A549 (cell line): ENCODE results near the gene SF3B5. TPM values are rescaled to one million over a fixed set of nuclear protein-coding genes. Genes with fewer than 3 reads are reported as not detected.
"Not testable (repeated sequence)": the region's sequence is repeated elsewhere in the genome, so short reads cannot be mapped to it uniquely, and the experiment has no call there.

Experiments
- ATAC-seq, 2 experiments: fragments of 200-7000 bp in 1 of 2; fragments of >200 bp in 1 of 2; cut with Nextera tagmentation in 1 of 2; cut with Tn5 transposase in 1 of 2; 3 replicates each; pipeline versions ENCODE4 v1.8.0 to v1.9.1; 2018 to 2020; ENCODE audit warnings: mild to moderate bottlenecking in 1 of 2, moderate library complexity in 1 of 2
- CTCF ChIA-PET: fragments of 300-600 bp; sonication (Branson Sonifier 250); formaldehyde crosslinking; extraction: SDS; loops from one replicate; lab custom pipeline; 2021; ENCODE audit warnings: antibody characterized with exemption, inconsistent platforms; lab: Yijun Ruan, JAX
- POLR2A ChIA-PET: fragments of 350-600 bp; formaldehyde crosslinking; extraction: SDS; loops from one replicate; lab custom pipeline; 2021; ENCODE audit warnings: antibody characterized with exemption, inconsistent platforms; lab: Yijun Ruan, JAX
- DNase-seq, 2 experiments: peaks; one replicate each; pipeline versions ENCODE4 v3.0.0 to v3.0.0-alpha.2; 2011 to 2016; ENCODE audit warnings: low read depth in 1 of 2, low spot score in 1 of 2
- FAIRE-seq: peaks from 2 replicates; lab custom pipeline; 2011; peaks lifted over from hg19 to GRCh38; lab: Jason Lieb, UNC
- H3K27ac ChIP-seq, 2 experiments: fragments of >200 bp; sonication (Bioruptor Twin); formaldehyde crosslinking; 3 replicates each; pipeline ENCODE4 v1.5.1; 2016 to 2017
- H3K4me1 ChIP-seq: fragments of >200 bp; sonication (Bioruptor Twin); formaldehyde crosslinking; 3 replicates; pipeline ENCODE4 v1.6.1; 2016
- H3K4me2 ChIP-seq: fragments of >200 bp; sonication (Bioruptor Twin); formaldehyde crosslinking; 3 replicates; pipeline ENCODE4 v1.6.1; 2016
- H3K4me3 ChIP-seq: fragments of >200 bp; sonication (Bioruptor Twin); formaldehyde crosslinking; 3 replicates; pipeline ENCODE4 v1.5.1; 2016
- H3K9me3 ChIP-seq: fragments of >200 bp; sonication (Bioruptor Twin); formaldehyde crosslinking; 3 replicates; pipeline ENCODE4 v1.6.1; 2016
- CBX8 ChIP-seq: fragments of 200-600 bp; sonication (generic); IDR thresholded peaks from 2 replicates; pipeline ENCODE4 v1.6.1; 2016
- CEBPB ChIP-seq, 2 experiments: fragments of >200 bp in 1 of 2; sonication (Bioruptor Twin) in 1 of 2; formaldehyde crosslinking in 1 of 2; IDR thresholded peaks; 2 replicates each; pipeline ENCODE4 v1.6.1; 2012 to 2016
- EHMT2 ChIP-seq: fragments of 200-600 bp; sonication (generic); IDR thresholded peaks from 2 replicates; pipeline ENCODE4 v1.6.1; 2016; ENCODE audit warnings: antibody characterized with exemption, low read depth, mild to moderate bottlenecking, moderate library complexity
- EP300 ChIP-seq, 2 experiments: fragments of >200 bp; sonication (Bioruptor Twin); formaldehyde crosslinking; IDR thresholded peaks; 2 replicates in 1 of 2; 3 replicates in 1 of 2; pipeline ENCODE4 v1.6.1; 2016 to 2017
- FOSB ChIP-seq: fragments of 250-450 bp; sonication (Bioruptor Pico); IDR thresholded peaks from 2 replicates; pipeline ENCODE4 v1.5.0; 2020; ENCODE audit warnings: mild to moderate bottlenecking, moderate library complexity
- HDAC2 ChIP-seq: fragments of 200-600 bp; sonication (generic); IDR thresholded peaks from 2 replicates; pipeline ENCODE4 v1.6.1; 2016
- HOXB13 ChIP-seq: fragments of 250-450 bp; sonication (Bioruptor Pico); IDR thresholded peaks from 2 replicates; pipeline ENCODE4 v1.5.0; 2020; ENCODE audit warnings: low read depth, mild to moderate bottlenecking, moderate library complexity
- HOXB5 ChIP-seq: fragments of 250-450 bp; sonication (Bioruptor Pico); IDR thresholded peaks from 2 replicates; pipeline ENCODE4 v1.5.0; 2020; ENCODE audit warnings: mild to moderate bottlenecking, moderate library complexity
- JUN ChIP-seq, 2 experiments: fragments of >200 bp; sonication (Bioruptor Twin); formaldehyde crosslinking; IDR thresholded peaks; 2 replicates in 1 of 2; 3 replicates in 1 of 2; pipeline ENCODE4 v1.6.1; 2016 to 2017
- KDM5A ChIP-seq: fragments of 200-600 bp; sonication (generic); IDR thresholded peaks from 2 replicates; pipeline ENCODE4 v1.6.1; 2016; ENCODE audit warnings: antibody characterized with exemption, mild to moderate bottlenecking
- MAFK ChIP-seq: fragments of 450-650 bp; IDR thresholded peaks from 2 replicates; pipeline ENCODE4 v1.6.1; 2014; ENCODE audit not compliant: partially characterized antibody
- MAX ChIP-seq: IDR thresholded peaks from 2 replicates; pipeline ENCODE4 v1.6.1; 2012
- MYC ChIP-seq: IDR thresholded peaks from 2 replicates; pipeline ENCODE4 v1.6.1; 2012; ENCODE audit warnings: mild to moderate bottlenecking, inconsistent platforms, low read length, improper control_type of control experiment, borderline replicate concordance
- NPAS2 ChIP-seq: fragments of 250-450 bp; sonication (Bioruptor Pico); IDR thresholded peaks from 2 replicates; pipeline ENCODE4 v1.8.0; 2022; ENCODE audit warnings: mild to moderate bottlenecking, moderate library complexity, borderline replicate concordance
- PHF8 ChIP-seq: fragments of 200-600 bp; sonication (generic); IDR thresholded peaks from 2 replicates; pipeline ENCODE4 v1.6.1; 2016; ENCODE audit warnings: low read depth, mild to moderate bottlenecking, antibody characterized with exemption, moderate library complexity, borderline replicate concordance
- RCOR1 ChIP-seq: fragments of 150-350 bp; IDR thresholded peaks from 2 replicates; pipeline ENCODE4 v1.6.1; 2014; ENCODE audit warnings: antibody characterized with exemption, low read length, low read depth
- RNF2 ChIP-seq: fragments of 200-600 bp; sonication (generic); IDR thresholded peaks from 2 replicates; pipeline ENCODE4 v1.6.1; 2016; ENCODE audit warnings: low read depth, mild to moderate bottlenecking, antibody characterized with exemption, moderate library complexity, borderline replicate concordance
- SREBF2 ChIP-seq: fragments of 450-650 bp; IDR thresholded peaks from 2 replicates; pipeline ENCODE4 v1.6.1; 2014; ENCODE audit warnings: mild to moderate bottlenecking, moderate library complexity
- TFCP2L1 ChIP-seq: fragments of 250-450 bp; sonication (Bioruptor Pico); IDR thresholded peaks from 2 replicates; pipeline ENCODE4 v1.5.0; 2021; ENCODE audit warnings: mild to moderate bottlenecking
- USF2 ChIP-seq: fragments of 450-650 bp; IDR thresholded peaks from 2 replicates; pipeline ENCODE4 v1.6.1; 2014; ENCODE audit warnings: antibody characterized with exemption
- ZC3H11A ChIP-seq: fragments of 450-650 bp; IDR thresholded peaks from 2 replicates; pipeline ENCODE4 v1.6.1; 2014; ENCODE audit warnings: antibody characterized with exemption, mild to moderate bottlenecking
- ZNF302 ChIP-seq: fragments of 250-450 bp; sonication (Bioruptor Pico); IDR thresholded peaks from 2 replicates; pipeline ENCODE4 v1.9.0; 2021; ENCODE audit warnings: inconsistent platforms, mild to moderate bottlenecking, moderate library complexity
- WGBS: methylation state at CpG from one replicate; pipeline ENCODE4 v1.1.6; 2017; ENCODE audit errors: missing lambda C conversion rate; 5-methylcytosine and 5-hydroxymethylcytosine counted together
- polyA plus RNA-seq, 4 experiments: library from polyadenylated mRNA; depleted of rRNA in 3 of 4; stranded (reverse); fragments of >200 nt; fragmentation: RNase III in 1 of 4; extraction: RNeasy Plus Mini Kit Qiagen cat#74134 plus additional on column Dnase treatment in 1 of 4; gene quantifications; 2 replicates in 3 of 4; 3 replicates in 1 of 4; pipeline ENCODE4 v1.2.3, GENCODE V29; 2011 to 2017

Gene SF3B5
- polyA plus RNA-seq, 2 of the 4 experiments (the other 2 are of a cell fraction), result 159 to 164 TPM

- TF ChIP-seq PHF8, result no peak
Measured at GRCh38 chr6:144083172-144083571, 12.2 kb downstream of the SF3B5 start (continued).

GRCh38 chr6:144082412-144082811 lies 13.0 kb downstream of the SF3B5 start:
- POLR2A ChIA-PET, DNase-seq, FAIRE-seq, CTCF ChIA-PET, H3K4me2 ChIP-seq, H3K27ac ChIP-seq, H3K4me3 ChIP-seq, ATAC-seq, H3K4me1 ChIP-seq, H3K9me3 ChIP-seq: not testable (repeated sequence)
- 96% methylated on average over 3 of the region's 3 CpGs for WGBS

- Histone ChIP-seq H3K4me1 (no peaks in the 10 kb centered on the region), H3K4me2 (no peak overlapping the region), H3K4me3 (no peak overlapping the region), H3K9me3 (no peaks in the 10 kb centered on the region)
- no peak for ATAC-seq
- POLR2A ChIA-PET, result no interaction called here
- TF ChIP-seq MAFK (peak; percentile 79), CEBPB (IDR thresholded peaks at IDR 0.05) (no peak)
- TF ChIP-seq, all 56 proteins: peak for 1
- no peak for DNase-seq
- WGBS, result 52% methylated on average over 2 of the region's 2 CpGs
- FAIRE-seq, result no peak
- CTCF ChIA-PET, result no interaction called here
- H3K27ac ChIP-seq, result no peak overlapping the region
Measured at GRCh38 chr6:144077871-144078270, 17.5 kb downstream of the SF3B5 start.

- CTCF ChIA-PET, result interaction anchor here (1.9 kb wide), 1 partner anchor 9 kb away, joined by 4 read pairs; no protein-coding TSS in a partner anchor
- 42% methylated on average over 1 of the region's 1 CpG for WGBS
- POLR2A ChIA-PET, result no interaction called here
Measured at GRCh38 chr6:144075875-144076274, 19.5 kb downstream of the SF3B5 start.

GRCh38 chr6:144075187-144075586 lies 20.2 kb downstream of the SF3B5 start:
- TF ChIP-seq ZNF302 (CRISPR knock-in tag) (no peak), CBX8 (no peak), FOSB (no peak), HDAC2 (no peak), ZC3H11A (no peak), SREBF2 (no peak)
- TF ChIP-seq, all 56 proteins: peak for 0
- ChIA-PET POLR2A (no interaction called here), CTCF (interaction anchor here (1.9 kb wide), 1 partner anchor 9 kb away, joined by 4 read pairs; no protein-coding TSS in a partner anchor)
- no peak for FAIRE-seq
- ATAC-seq, result no peak
- Histone ChIP-seq H3K4me2 (no peak overlapping the region), H3K27ac (no peak overlapping the region), H3K9me3 (no peaks in the 10 kb centered on the region), H3K4me1 (no peaks in the 10 kb centered on the region), H3K4me3 (no peak overlapping the region)
- WGBS, result 87% methylated on average over 3 of the region's 3 CpGs
- DNase-seq, result no peak

More at GRCh38 chr6:144075875-144076274, 19.5 kb downstream of the SF3B5 start:
- TF ChIP-seq MYC, result no peak
- TF ChIP-seq PHF8, result no peak
- TF ChIP-seq EP300 (IDR thresholded peaks at IDR 0.05), result no peak
- TF ChIP-seq SREBF2, result no peak
- TF ChIP-seq MAFK, result no peak
- no peak for TF ChIP-seq HOXB5 (CRISPR knock-in tag)
- no peak for TF ChIP-seq RNF2
- no peak for TF ChIP-seq KDM5A
- TF ChIP-seq HOXB13 (CRISPR knock-in tag), result no peak
- no peak for TF ChIP-seq ZC3H11A
- no peak for TF ChIP-seq TFCP2L1 (CRISPR knock-in tag)
- TF ChIP-seq USF2, result no peak
- TF ChIP-seq ZNF302 (CRISPR knock-in tag), result no peak
- no peak for TF ChIP-seq NPAS2 (CRISPR knock-in tag)
- no peak for TF ChIP-seq RCOR1
- TF ChIP-seq HDAC2, result no peak
- no peak for TF ChIP-seq EHMT2
- TF ChIP-seq MAX, result no peak
- no peak for TF ChIP-seq JUN (IDR thresholded peaks at IDR 0.05)
- DNase-seq, result no peak
- no peak overlapping the region for H3K27ac ChIP-seq
- no peak for ATAC-seq
- no peaks in the 10 kb centered on the region for H3K9me3 ChIP-seq
- H3K4me3 ChIP-seq, result no peak overlapping the region
- no peaks in the 10 kb centered on the region for H3K4me1 ChIP-seq
- H3K4me2 ChIP-seq, result no peak overlapping the region
- FAIRE-seq, result no peak
